Measurements from ENCODE around the gene KIAA2012. TPM values are rescaled to one million over a fixed set of nuclear protein-coding genes. Genes with fewer than 3 reads are reported as not detected.

KIAA2012 gene
- total RNA-seq, 1 donor from 2014 or later, result not detected

DNA sequence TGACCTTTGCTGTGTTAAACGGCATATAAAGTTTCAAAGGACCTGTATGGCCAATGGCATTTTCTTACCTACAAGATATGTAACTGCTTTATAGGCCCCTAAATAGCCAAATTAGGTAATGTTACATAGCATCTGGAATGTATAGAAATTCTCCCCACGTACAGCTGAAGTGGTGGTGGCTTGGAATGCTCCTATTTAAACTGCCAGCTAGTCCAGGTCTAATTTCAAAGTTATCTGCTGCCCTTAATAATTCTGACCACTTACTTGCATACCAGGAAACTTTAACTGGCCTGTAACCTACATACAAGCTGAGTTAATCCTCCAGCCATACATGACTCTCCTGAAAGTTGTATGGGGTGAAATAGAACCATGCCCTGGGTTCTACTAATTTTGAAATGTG is 1.3 kb downstream of the KIAA2012 start:
- Histone ChIP-seq H3K4me1 (ENCODE audit: insufficient read depth, low read length) (no peaks in the 10 kb centered on the region), H3K36me3 (ENCODE audit: insufficient read depth, low read length) (no peaks in the 10 kb centered on the region), H3K4me3 (ENCODE audit: insufficient read depth, low read depth, low read length) (no peak overlapping the region), H3K79me2 (ENCODE audit: insufficient read depth, low read length) (no peaks in the 10 kb centered on the region), H3K27ac (ENCODE audit: low read depth, low read length) (no peak overlapping the region), H3K4me2 (ENCODE audit: low read length) (no peak overlapping the region), H4K20me1 (ENCODE audit: insufficient read depth, low read length) (no peaks in the 10 kb centered on the region), H3K9me3 (ENCODE audit: insufficient read depth, low read depth, low read length) (no peaks in the 10 kb centered on the region), H3K27me3 (ENCODE audit: insufficient read depth, low read length) (no peaks in the 10 kb centered on the region), H2AFZ (ENCODE audit: low read depth, low read length) (no peak overlapping the region), H3K9ac (ENCODE audit: low read length) (no peak overlapping the region)
- H3K4me1 Mint-ChIP-seq (ENCODE audit: low read depth, unreplicated experiment), result peaks cover 2% of the 10 kb centered on the region
- no peaks in the 10 kb centered on the region for H3K9me3 Mint-ChIP-seq (ENCODE audit: unreplicated experiment)
- H3K36me3 Mint-ChIP-seq (ENCODE audit: low read depth, unreplicated experiment), result no peaks in the 10 kb centered on the region
- TF ChIP-seq, protein P1, sequence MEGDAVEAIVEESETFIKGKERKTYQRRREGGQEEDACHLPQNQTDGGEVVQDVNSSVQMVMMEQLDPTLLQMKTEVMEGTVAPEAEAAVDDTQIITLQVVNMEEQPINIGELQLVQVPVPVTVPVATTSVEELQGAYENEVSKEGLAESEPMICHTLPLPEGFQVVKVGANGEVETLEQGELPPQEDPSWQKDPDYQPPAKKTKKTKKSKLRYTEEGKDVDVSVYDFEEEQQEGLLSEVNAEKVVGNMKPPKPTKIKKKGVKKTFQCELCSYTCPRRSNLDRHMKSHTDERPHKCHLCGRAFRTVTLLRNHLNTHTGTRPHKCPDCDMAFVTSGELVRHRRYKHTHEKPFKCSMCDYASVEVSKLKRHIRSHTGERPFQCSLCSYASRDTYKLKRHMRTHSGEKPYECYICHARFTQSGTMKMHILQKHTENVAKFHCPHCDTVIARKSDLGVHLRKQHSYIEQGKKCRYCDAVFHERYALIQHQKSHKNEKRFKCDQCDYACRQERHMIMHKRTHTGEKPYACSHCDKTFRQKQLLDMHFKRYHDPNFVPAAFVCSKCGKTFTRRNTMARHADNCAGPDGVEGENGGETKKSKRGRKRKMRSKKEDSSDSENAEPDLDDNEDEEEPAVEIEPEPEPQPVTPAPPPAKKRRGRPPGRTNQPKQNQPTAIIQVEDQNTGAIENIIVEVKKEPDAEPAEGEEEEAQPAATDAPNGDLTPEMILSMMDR (IDR thresholded peaks at IDR 0.05; ENCODE audit: insufficient read depth, low read depth, low read length), result no peak
- no peak for TF ChIP-seq EZH2 (IDR thresholded peaks at IDR 0.05; ENCODE audit: insufficient read depth, low read length)
- DNase-seq (ENCODE audit: low read depth) (no peak), FAIRE-seq (no peak)
- no peak overlapping the region for H3K4me3 Mint-ChIP-seq (ENCODE audit: unreplicated experiment)
- H3K27ac Mint-ChIP-seq (ENCODE audit: unreplicated experiment), result no peak overlapping the region
- peaks cover 1% of the 10 kb centered on the region for H3K27me3 Mint-ChIP-seq (ENCODE audit: low read depth, unreplicated experiment)

DNA sequence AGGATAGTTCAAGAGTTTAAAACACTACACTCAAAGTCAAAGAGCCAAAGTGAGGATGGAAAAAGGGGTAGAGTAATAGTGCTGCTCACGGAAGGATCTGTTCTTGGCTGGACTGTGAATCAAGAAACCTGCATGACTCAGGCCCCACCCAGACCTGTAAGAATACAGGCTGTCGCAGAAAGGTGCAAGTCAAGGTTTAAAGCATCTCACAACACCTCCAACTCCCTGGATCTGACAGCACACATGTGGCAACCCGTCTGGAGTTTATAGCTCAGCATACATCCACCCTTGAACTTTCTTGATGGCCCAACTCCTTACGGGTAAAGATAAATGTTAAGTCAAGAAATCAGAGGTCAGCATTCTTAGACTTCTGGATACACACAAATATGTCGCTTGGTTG is 6.3 kb downstream of the KIAA2012 start:
- H3K36me3 Mint-ChIP-seq (ENCODE audit: low read depth, unreplicated experiment), result no peaks in the 10 kb centered on the region
- no peak overlapping the region for H3K4me3 ChIP-seq (ENCODE audit: insufficient read depth, low read depth, low read length)
- no peak overlapping the region for H3K4me3 Mint-ChIP-seq (ENCODE audit: unreplicated experiment)
- no peak overlapping the region for H3K4me2 ChIP-seq (ENCODE audit: low read length)
- peaks cover 6% of the 10 kb centered on the region for H3K4me1 Mint-ChIP-seq (ENCODE audit: low read depth, unreplicated experiment)
- TF ChIP-seq, protein P1 (IDR thresholded peaks at IDR 0.05; ENCODE audit: insufficient read depth, low read depth, low read length), result no peak
- no peak for TF ChIP-seq EZH2 (IDR thresholded peaks at IDR 0.05; ENCODE audit: insufficient read depth, low read length)
- H3K79me2 ChIP-seq (ENCODE audit: insufficient read depth, low read length), result no peaks in the 10 kb centered on the region
- no peak for FAIRE-seq
- no peak overlapping the region for H2AFZ ChIP-seq (ENCODE audit: low read depth, low read length)
- H3K9me3 ChIP-seq (ENCODE audit: insufficient read depth, low read depth, low read length), result no peaks in the 10 kb centered on the region
- no peaks in the 10 kb centered on the region for H3K27me3 ChIP-seq (ENCODE audit: insufficient read depth, low read length)
- no peak overlapping the region for H3K27ac Mint-ChIP-seq (ENCODE audit: unreplicated experiment)
- no peaks in the 10 kb centered on the region for H3K9me3 Mint-ChIP-seq (ENCODE audit: unreplicated experiment)
- no peaks in the 10 kb centered on the region for H3K4me1 ChIP-seq (ENCODE audit: insufficient read depth, low read length)
- peaks cover 1% of the 10 kb centered on the region for H3K27me3 Mint-ChIP-seq (ENCODE audit: low read depth, unreplicated experiment)
- no peak overlapping the region for H3K27ac ChIP-seq (ENCODE audit: low read depth, low read length)
- H4K20me1 ChIP-seq (ENCODE audit: insufficient read depth, low read length), result no peaks in the 10 kb centered on the region
- no peaks in the 10 kb centered on the region for H3K36me3 ChIP-seq (ENCODE audit: insufficient read depth, low read length)
- no peak overlapping the region for H3K9ac ChIP-seq (ENCODE audit: low read length)
- no peak for DNase-seq (ENCODE audit: low read depth)

DNA sequence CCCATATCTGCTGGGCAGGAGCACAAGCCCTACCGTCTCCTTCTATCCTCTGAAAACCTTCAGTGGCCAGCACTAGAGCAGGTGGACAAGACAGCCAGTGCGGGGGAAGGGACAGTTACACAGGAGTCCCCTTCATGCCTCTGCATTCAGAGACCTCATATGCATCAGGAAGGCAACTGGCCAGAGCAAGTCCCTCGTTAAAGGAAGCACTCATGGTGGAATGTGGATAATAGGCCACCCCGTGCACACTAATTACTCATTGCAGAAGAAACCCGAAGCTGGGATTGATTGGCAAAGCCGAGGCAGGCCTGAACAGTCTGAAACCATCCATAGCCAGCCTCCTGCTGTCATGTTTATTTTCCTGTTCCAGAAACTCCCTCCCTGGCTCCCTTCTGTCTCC is 11.2 kb downstream of the KIAA2012 start:
- H3K9ac ChIP-seq (ENCODE audit: low read length), result no peak overlapping the region
- Mint-ChIP-seq H3K9me3 (ENCODE audit: unreplicated experiment) (no peaks in the 10 kb centered on the region), H3K27me3 (ENCODE audit: low read depth, unreplicated experiment) (peaks cover 4% of the 10 kb centered on the region), H3K36me3 (ENCODE audit: low read depth, unreplicated experiment) (no peaks in the 10 kb centered on the region), H3K27ac (ENCODE audit: unreplicated experiment) (no peak overlapping the region), H3K4me3 (ENCODE audit: unreplicated experiment) (no peak overlapping the region), H3K4me1 (ENCODE audit: low read depth, unreplicated experiment) (peaks cover 6% of the 10 kb centered on the region)
- no peaks in the 10 kb centered on the region for H3K79me2 ChIP-seq (ENCODE audit: insufficient read depth, low read length)
- no peak for TF ChIP-seq EZH2 (IDR thresholded peaks at IDR 0.05; ENCODE audit: insufficient read depth, low read length)
- TF ChIP-seq, protein P1 (IDR thresholded peaks at IDR 0.05; ENCODE audit: insufficient read depth, low read depth, low read length), result no peak
- H3K9me3 ChIP-seq (ENCODE audit: insufficient read depth, low read depth, low read length), result no peaks in the 10 kb centered on the region
- no peaks in the 10 kb centered on the region for H4K20me1 ChIP-seq (ENCODE audit: insufficient read depth, low read length)
- peak; percentile 27 for DNase-seq (ENCODE audit: low read depth)
- H2AFZ ChIP-seq (ENCODE audit: low read depth, low read length), result no peak overlapping the region
- H3K27ac ChIP-seq (ENCODE audit: low read depth, low read length), result no peak overlapping the region
- no peaks in the 10 kb centered on the region for H3K27me3 ChIP-seq (ENCODE audit: insufficient read depth, low read length)
- no peak overlapping the region for H3K4me3 ChIP-seq (ENCODE audit: insufficient read depth, low read depth, low read length)
- no peaks in the 10 kb centered on the region for H3K36me3 ChIP-seq (ENCODE audit: insufficient read depth, low read length)
- no peak for FAIRE-seq
- no peaks in the 10 kb centered on the region for H3K4me1 ChIP-seq (ENCODE audit: insufficient read depth, low read length)
- no peak overlapping the region for H3K4me2 ChIP-seq (ENCODE audit: low read length)
